Activated T-helper 9 cell treated with anti-CD3 and anti-CD28 coated beads, Interleukin-2, amount 50 U/mL, for 16 hours (primary cell): Measurements from ENCODE around the gene RAB8B.
"Not testable (repeated sequence)": the region's sequence is repeated elsewhere in the genome, so short reads cannot be mapped to it uniquely, and the experiment has no call there.

Experiments used
- DNase-seq: peaks from one replicate; pipeline ENCODE4 v3.0.0-alpha.2; 2020; ENCODE audit warnings: low read depth

Gene RAB8B

DNA sequence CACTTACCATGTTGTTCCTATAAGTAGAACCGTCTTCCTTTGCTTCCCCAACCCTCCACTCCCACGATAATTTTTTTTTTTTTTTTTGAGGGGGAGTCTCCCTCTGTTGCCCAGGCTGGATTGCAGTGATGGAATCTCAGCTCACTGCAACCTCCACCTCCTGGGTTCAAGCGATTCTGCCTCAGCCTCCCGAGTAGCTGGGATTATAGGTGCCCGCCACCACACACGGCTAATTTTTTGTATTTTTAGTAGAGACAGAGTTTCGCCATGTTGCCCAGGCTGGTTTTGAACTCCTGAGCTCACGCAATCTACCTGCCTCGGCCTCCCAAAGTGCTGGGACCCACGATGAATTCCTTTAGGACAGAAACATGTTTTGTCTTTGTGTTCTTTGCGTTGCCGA is 19.4 kb downstream of the RAB8B start:
- not testable (repeated sequence) for DNase-seq

DNA sequence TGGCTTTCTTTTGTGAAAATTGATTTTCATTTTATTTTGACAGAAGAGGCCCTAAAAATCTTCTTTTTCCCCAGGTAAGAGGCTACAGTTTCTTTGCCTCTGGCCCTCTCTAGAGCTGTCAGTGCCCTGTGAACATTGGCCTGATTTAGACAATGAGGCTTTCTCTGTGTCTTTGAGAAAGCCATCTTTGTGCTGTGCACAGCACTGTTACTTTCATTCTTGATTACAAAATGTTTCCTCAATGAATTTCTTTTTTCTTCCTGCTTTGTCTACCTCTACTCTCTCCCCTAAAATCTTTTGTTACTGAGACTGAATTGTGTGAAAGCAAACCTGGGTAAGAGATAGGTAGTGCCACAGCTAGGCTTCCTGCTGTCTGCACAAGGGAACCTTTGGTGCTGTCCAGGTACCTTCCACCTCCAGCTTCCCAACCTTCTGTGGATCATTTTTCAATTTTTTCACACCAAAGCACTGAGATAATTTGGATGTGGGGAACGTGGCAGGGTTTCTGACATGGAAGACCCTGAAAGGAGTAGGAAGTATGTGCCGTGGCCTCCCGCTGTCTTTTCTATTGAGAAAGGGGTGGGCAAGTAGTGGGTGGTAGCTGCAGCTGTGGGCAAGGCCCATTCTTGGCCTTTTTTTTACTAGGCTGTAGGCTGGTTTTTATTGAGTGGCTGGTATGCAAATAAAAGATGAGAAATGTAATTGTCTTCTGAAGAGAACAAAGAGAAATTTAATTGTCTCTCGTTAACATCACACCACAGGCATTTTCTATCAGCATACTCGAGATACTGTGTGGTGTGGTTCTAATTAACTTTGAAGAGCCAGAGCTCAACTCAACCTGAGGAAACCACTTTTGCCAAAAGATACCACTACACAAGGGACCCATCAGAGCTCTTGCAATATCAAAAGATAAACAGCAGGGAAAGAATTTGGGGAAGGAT is 21.0 kb downstream of the RAB8B start:
- DNase-seq: no peak

DNA sequence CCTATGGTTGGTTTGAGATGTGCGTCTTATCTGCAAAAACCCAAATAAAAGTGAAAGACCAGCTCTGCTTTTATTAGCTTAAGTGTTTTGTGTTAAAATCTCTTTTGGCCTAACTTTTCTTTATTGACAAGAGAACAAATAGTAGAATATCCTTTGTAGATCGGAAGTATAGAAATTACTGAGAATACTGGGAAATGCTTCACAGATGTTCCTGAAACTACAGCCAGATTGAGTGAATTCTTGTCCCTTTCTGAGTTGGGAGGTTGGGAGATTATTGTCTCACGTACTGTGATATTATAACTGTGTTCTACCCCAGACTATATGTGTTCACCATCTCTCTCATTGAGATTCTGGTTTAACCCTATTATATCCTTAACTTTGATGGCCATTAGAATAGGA is 21.7 kb downstream of the RAB8B start:
- DNase-seq: no peak

DNA sequence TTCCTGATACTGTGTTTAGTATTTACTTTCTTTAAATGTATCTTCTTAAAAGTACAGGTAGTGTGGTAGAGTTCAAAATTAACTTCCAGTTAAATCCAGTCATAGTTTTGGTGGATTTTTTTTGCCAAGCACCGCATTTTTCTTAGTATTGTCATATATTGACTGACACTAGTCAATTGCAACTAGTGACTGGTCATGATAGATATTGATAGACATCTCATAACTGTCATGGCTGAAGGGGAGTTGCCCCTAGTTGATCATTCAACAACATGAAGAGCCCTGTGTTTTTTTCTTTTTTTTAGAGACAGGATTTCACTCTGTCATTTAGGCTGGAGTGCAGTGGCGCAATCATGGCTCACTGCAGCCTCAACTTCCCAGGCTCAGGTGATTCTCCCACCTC is 22.1 kb downstream of the RAB8B start:
- DNase-seq: no peak

DNA sequence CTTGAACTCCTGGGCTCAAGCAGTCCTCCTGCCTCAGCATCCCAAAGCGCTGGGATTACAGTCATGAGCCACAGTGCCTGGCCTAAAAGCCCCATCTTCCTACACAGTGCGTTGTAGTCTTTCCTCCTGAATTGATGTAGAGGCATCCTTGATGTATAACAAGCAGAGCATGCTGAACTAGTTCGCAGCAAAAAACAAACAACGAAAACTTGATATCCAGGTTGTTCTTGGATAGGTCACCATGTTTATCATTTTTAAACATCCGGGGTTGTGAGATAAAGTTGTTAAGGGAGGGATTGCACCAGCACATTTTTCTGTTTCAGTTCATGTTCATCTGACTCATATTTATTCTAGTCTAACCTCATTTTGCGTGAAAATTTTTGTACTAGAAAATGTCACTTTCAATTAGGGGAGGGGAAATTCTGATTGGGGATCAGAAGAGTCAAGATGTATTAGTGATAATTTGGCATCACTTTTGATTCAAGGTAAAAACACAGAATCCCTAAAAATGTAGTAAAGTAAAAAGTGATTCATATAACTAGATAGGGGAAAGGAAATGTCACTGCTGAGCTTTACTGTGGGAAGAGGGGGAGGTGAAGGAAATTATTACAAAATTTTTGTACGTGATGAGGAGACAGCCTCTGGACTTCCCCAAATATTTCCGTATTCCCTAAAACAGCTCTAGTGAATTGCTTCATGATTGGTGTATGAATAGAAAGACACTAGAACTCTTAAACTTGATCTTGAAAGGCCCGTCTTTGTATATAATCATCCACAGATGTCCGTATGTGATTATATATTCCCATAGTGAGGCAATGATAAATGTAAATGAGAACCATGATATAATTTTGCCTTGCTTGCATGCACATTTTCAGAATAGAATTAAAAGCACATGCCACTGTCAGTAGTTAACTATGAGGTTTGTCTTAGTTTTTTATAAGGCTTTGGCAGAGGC is 22.9 kb downstream of the RAB8B start:
- no peak for DNase-seq

DNA sequence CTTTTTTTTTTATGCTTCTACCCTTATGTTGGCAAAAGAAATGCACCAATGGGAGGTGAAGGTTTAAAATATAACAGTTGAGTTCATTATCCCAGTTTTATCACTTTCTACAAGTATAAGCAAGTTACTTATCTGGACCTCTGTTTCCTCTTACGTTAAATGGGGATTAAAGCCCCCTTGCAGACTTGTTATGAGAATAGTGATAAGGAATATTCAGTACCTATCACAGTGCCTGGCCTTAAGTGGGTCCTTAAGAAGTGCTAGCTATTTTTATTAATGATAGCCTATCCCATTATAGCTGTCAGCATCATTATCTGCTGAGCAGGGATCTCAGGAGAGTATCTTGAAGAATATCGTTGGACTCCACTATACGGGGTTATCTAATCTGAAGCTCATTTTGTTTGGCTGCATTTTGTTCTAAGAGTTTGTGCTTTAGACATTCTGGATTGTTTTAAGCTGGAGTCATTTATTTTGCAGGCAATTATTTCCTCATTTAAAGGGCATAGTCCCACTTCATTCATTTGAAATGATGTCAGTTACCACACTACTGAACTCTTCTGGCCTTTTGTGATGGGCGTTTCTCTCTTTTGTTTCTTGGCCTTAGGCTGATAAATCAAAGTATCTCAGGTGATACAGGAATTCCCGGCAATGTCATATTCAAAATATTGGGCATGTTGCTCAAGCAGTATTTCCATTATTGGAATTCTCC is 28.8 kb downstream of the RAB8B start:
- no peak for DNase-seq

DNA sequence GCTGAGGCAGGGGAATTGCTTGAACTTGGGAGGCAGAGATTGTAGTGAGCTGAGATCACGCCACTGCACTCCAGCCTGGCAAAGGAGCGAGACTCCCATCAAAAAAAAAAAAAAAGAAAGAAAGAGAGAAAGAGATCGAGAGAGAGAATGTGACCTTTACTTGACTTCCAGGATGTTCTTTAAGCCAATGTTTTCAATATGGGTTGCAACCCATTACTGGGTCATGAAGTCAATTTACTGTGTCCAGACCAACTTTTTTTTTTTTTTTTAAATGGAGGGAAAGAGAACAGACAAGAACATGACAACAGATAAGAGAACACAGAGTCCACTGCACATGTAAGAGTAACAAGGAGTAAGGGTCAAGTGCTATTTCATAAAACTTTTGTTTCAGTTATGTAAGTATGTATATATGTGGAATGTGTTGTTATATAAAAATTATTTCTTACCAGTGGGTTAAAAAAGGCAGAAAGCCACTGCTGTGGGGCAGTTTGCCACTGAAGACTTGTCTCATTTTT is 29.8 kb downstream of the RAB8B start:
- DNase-seq: no peak

DNA sequence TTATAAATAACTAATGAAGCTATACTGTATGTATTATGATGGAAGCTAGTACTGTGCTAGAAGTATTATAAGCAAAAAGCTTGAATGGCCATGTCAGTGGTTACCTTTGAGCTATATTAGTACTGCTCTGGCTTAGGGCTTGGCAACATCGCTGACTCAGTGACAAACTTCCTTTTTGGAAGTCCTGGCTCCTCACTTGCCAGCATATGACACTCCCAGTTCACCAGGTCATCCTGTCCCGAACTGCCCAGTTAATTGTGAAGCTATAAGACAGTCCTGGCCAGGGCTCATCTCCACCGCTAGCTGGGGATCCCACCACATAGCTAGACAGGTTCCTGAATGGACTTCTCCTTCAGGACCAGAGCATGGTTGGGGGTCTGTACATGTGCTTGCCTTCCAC is 31.9 kb downstream of the RAB8B start:
- DNase-seq: no peak

DNA sequence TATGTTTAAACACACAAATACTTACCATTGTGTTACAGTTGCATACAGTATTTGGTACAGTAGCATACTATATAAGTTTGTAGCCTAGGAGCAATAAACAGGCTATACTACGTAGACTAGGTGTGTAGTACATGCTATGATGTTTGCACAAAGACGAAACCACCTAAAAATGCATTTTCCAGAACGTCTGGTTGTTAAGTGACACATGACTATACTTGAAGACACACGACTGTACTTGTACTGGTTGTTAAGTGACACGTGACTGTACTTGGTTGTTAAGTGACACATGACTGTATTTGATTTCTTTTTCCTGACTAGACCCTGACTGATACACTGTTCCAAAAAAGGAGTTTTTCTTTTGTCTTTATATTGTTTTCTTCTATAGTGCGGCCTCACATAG is 34.1 kb downstream of the RAB8B start:
- DNase-seq: no peak

DNA sequence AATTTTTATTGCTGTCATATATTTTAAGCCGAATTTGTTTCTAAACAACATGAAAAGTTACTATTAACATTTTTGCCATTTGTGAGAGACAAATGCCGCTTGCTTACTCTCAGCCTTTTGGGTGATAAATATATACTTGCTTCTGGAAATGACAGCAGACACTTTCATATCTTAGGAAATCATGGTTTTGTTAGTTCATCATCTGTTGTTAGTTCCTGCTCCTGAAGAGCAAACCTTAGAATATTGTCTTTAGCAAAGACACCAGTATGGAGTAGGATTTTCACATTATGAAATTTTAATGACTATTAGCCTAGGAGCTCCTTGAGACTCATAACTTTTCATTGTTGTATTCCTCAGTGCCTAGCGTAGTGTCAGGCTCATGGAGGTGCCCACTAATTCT is 36.0 kb downstream of the RAB8B start:
- DNase-seq: no peak

DNA sequence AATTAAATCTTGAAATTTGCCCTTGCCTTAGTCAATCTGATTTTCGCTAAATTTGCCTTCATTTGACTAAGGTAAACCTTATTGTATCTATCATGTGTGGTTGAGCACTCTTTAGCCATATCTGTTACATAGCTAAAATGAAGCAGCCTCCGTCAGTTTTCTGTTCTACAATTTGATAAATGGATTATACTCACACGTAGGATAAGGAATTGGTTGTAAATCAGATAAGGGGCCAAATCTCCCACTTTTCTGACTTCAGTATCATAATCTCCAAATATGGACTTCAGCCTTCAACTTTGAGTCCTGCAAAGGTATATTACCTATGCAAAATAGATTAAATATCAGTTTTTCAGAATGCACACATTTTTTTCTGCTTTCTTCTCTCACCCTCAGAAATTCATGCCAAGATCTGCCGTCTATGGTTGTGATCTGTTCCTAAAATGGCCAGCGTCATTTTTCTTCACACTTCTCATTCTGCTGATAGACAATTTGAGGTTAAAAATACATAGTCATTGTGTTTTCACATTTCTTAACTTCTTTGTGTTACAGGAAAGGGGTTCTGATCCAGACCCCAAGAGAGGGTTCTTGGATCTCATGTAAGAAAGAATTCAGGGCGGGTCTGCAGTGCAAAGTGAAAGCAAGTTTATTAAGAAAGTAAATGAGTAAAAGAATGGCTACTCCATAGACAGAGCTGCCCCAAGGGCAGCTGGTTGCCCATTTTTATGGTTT is 36.9 kb downstream of the RAB8B start:
- no peak for DNase-seq

DNA sequence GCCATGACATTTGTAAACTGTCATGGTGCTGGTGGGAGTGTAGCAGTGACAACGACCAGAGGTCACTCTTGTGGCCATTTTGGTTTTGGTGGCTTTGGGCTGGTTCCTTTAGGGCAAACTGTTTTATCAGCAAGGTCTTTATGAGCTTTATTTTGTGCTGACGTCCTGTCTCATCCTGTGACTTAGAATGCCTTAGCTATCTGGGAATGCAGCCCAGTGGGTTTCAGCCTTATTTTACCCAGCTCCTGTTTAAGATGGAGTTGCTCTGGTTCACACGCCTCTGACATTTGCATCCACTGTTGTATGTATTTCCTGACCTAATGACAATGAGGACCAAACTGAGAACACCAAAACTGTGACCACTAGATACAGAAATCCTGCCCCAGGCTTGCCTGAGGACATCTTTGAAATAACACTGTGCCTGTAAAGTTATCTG is 37.6 kb downstream of the RAB8B start:
- no peak for DNase-seq

DNA sequence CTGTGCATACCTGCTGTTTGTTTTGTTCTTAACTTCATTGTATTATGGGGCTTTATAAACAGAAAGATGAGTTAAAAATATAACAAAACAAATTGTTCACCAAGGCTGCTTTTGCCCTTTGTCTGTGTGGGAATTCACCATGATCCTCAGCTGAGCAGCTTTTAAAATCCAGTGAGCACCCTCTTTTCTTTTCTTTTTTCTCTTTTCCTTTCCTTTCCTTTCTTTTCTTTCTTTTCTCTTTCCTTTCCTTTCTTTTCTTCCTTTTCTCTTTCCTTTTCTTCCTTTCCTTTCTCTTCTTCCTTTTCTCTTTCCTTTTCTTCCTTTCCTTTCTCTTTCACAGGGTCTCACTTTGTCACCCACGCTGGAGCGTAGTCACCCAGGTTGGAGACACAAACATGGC is 38.3 kb downstream of the RAB8B start:
- DNase-seq: no peak

DNA sequence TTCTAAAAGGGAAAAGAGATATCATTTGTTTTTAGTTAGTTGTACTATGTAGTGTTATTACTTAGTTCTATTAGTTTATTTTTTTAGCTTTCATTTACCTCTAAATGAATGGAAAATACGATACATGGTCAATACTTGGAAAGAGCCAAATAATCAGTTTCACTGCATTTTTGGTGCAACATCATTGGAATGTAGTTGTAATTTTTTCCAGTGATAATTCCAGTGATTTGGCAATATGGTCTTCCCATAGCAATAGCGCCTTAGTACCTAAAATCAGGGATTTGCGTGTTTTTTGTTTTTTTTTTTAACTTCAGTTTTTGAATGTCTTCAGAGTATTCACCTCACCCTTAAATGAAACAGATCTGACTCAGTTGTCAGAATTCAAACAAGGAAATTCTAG is 41.8 kb downstream of the RAB8B start:
- DNase-seq: no peak

DNA sequence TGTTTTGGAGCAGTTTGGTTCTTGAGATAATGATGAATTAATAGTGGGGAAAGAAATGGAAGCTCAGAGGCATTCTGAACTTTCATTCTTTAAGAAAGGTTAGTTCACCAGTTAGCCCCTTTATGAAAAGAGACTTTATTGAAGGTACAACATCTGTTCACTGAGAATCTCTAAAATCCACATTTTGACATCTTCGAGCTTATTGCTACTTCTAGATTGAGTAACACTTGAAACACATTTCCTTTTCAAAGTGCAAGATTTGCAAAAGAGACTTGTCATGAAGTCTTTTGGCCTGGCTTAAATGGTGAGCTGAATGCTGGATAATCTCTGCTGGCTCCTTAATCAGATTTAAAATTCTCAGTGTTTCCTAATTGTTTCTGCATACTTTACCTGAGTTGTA is 42.3 kb downstream of the RAB8B start:
- DNase-seq: no peak

DNA sequence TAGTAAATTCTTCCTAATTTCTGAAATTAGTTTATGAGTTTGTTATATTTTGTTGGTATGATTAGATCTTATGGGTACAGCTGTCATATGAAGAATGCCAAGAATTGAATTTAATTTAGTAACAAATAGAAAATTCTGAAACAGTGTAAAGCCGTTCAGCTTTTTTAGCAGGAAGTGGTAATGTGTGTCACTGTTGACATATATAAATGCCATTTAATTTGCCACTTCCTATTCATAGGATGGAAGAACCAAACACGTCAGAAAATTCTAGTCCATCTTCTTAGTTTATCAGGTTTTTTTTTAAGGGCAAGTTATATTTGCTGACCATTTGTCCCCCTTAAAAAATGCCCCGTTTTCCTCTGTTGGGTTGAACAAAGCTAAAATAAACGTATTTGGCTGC is 43.0 kb downstream of the RAB8B start:
- DNase-seq: no peak

DNA sequence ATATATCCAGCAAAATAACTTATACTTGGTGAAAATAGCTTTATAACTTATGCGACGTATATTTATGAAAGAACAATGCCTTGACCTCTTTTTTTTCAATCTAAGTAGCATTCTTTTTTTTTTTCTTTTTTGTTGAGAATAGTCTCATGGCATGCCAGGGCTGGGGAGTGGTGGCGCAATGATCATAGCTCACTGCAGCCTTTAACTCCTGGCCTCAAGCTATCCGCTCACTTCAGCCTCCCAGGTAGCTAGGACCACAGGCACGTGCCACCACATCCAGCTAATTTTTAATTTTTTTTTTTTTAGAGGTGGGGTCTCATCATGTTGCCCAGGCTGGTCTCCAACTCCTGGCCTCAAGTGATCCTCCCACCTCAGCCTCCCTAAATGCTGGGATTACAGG is 43.5 kb downstream of the RAB8B start:
- DNase-seq: no peak

DNA sequence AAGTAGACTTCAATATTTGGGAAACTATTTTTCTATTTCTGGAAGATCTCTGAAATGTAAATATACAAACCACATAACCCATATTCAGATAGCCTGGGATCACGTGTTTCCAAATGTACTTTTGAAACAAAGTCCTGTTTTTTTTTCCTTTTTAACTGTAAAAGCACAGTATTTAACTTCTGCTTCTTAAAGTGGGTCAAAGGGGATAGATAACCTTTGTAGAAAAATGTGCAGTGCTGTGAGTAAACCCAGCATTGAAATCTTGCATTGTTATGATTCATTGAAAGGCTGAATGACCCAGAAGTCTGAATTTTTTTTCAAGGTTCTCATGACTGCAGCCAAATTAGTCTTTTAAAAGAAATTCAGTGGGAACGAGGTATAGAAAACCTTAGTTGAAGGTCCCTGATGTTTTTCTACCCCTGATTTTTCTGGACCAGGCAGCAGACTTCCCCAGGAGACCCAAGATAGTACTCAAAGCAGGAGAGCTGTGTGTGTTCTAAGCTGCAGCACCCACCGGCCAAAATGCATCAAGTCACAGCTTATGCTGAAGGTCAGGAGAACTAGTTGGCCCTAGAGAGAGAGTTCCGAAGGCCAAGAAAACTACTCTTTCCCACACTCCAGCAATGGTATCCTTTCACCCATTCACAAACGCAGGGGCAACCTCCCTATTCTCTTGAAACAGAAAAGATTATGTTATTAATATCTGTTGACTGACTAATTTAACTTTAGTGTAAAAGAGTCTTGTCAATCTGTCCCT is 44.4 kb downstream of the RAB8B start:
- DNase-seq: no peak

DNA sequence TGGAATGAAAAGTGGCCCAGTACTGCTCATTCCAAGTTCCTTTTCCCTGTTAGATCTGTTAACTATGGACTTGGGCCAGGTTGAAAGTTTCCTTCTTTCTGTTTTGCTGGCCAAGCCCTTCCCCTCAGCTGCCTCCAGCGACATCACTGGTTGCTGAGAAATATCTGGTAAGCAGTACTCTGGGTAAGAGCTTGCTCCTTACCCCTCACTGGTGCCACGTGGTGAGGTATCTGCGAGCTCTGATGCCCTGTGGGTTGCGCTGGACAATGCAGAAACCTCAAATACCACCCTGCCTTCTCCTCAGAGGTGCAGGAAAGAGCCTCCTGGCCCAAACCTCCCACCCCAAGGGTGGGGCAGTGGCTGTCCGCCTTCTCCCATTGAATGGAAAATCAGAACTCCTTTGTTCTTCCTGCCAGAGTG is 45.1 kb downstream of the RAB8B start:
- no peak for DNase-seq

DNA sequence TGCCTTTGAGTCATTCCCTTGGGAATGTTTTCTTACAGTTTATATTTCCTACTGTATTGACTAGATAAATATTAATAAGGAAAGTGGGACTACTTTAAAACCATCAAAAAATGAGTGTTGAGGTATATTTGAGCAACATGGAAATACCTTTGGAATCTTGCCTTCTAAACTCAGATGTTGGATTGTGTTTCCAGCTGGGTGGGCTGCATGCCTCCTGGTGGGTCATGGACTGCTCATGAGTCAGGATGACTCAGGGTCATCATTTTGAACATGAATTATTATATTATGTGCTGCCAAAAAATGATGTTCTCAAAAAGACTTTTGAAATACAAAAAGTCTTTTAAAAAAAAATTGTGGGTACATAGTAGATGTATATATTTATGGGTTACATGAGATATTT is 46.9 kb downstream of the RAB8B start:
- DNase-seq: no peak

DNA sequence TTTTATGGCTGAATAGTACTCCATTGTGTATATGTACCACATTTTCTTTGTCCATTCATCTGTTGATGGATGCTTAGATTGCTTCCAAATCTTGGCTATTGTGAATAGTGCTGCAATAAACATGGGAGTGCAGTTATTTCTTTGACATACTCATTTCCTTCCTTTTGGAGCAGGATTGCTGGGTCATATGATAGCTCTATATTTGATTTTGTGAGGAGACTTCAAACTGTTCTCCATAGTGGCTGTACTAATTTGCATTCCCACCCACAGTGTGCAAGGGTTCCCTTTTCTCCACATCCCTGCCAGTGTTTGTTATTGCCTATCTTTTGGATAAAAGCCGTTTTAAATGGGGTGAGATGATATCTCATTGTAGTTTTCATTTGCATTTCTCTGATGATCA is 47.7 kb downstream of the RAB8B start:
- not testable (repeated sequence) for DNase-seq
